ENCODE data around the gene ZNF44.

The ZNF44 gene

GRCh38 chr19:12260861-12261260, 33.8 kb downstream of the ZNF44 start:
- Histone ChIP-seq H3K9me2 (replicated peaks; ENCODE audit: control insufficient read depth, low read length) (no peaks in the 10 kb centered on the region), H3K79me2 (ENCODE audit: control insufficient read depth, low read length) (no peaks in the 10 kb centered on the region), H3K27me3 (ENCODE audit: control insufficient read depth, low read length) (no peaks in the 10 kb centered on the region), H3K4me1 (ENCODE audit: control insufficient read depth, low read length) (no peaks in the 10 kb centered on the region), H3K4me3 (ENCODE audit: low read length) (no peak overlapping the region), H3K36me3 (ENCODE audit: control insufficient read depth, low read length) (no peaks in the 10 kb centered on the region), H3K4me2 (ENCODE audit: low read length) (no peak overlapping the region), H3K9me3 (ENCODE audit: control insufficient read depth, insufficient read depth, low read length) (no peaks in the 10 kb centered on the region; the same call in 1 of the 2 replicates), H3F3A (ENCODE audit: control insufficient read depth, insufficient read depth) (no peaks in the 10 kb centered on the region), H4K20me1 (ENCODE audit: control insufficient read depth, insufficient read depth, low read depth, low read length) (no peaks in the 10 kb centered on the region), H3K27ac (ENCODE audit: low read depth, low read length) (no peak overlapping the region)
- TF ChIP-seq EZH2phosphoT487 (IDR thresholded peaks at IDR 0.05; ENCODE audit: borderline replicate concordance, low read length) (no peak), CTCF (IDR thresholded peaks at IDR 0.05; ENCODE audit: low read depth, low read length, poor library complexity, severe bottlenecking) (no peak)

GRCh38 chr19:12260236-12260635, 34.4 kb downstream of the ZNF44 start:
- H3K9me3 ChIP-seq (ENCODE audit: control insufficient read depth, insufficient read depth, low read length): no peaks in the 10 kb centered on the region
- TF ChIP-seq EZH2phosphoT487 (IDR thresholded peaks at IDR 0.05; ENCODE audit: borderline replicate concordance, low read length) (no peak), CTCF (IDR thresholded peaks at IDR 0.05; ENCODE audit: low read depth, low read length, poor library complexity, severe bottlenecking) (no peak)

GRCh38 chr19:12255372-12255771, 39.3 kb downstream of the ZNF44 start:
- no peaks in the 10 kb centered on the region for H3K79me2 ChIP-seq (ENCODE audit: control insufficient read depth, low read length)
- H3K4me3 ChIP-seq (ENCODE audit: low read length): no peak overlapping the region
- H3F3A ChIP-seq (ENCODE audit: control insufficient read depth, insufficient read depth): no peaks in the 10 kb centered on the region
- H3K36me3 ChIP-seq (ENCODE audit: control insufficient read depth, low read length): no peaks in the 10 kb centered on the region
- 0 out of 2 replicates have a peak, but pooled peaks cover 3% of the 10 kb centered on the region for H3K9me3 ChIP-seq (ENCODE audit: control insufficient read depth, insufficient read depth, low read length)
- H3K9me2 ChIP-seq (replicated peaks; ENCODE audit: control insufficient read depth, low read length): no peaks in the 10 kb centered on the region
- H3K4me1 ChIP-seq (ENCODE audit: control insufficient read depth, low read length): no peaks in the 10 kb centered on the region
- H3K27ac ChIP-seq (ENCODE audit: low read depth, low read length): no peak overlapping the region
- no peak overlapping the region for H3K4me2 ChIP-seq (ENCODE audit: low read length)
- no peaks in the 10 kb centered on the region for H4K20me1 ChIP-seq (ENCODE audit: control insufficient read depth, insufficient read depth, low read depth, low read length)
- H3K27me3 ChIP-seq (ENCODE audit: control insufficient read depth, low read length): no peaks in the 10 kb centered on the region
- TF ChIP-seq CTCF (IDR thresholded peaks at IDR 0.05; ENCODE audit: low read depth, low read length, poor library complexity, severe bottlenecking) (no peak), EZH2phosphoT487 (IDR thresholded peaks at IDR 0.05; ENCODE audit: borderline replicate concordance, low read length) (no peak)

More at GRCh38 chr19:12260236-12260635, 34.4 kb downstream of the ZNF44 start:
- no peaks in the 10 kb centered on the region for H4K20me1 ChIP-seq (ENCODE audit: control insufficient read depth, insufficient read depth, low read depth, low read length)
- H3K4me3 ChIP-seq (ENCODE audit: low read length): no peak overlapping the region
- H3K27me3 ChIP-seq (ENCODE audit: control insufficient read depth, low read length): no peaks in the 10 kb centered on the region
- H3F3A ChIP-seq (ENCODE audit: control insufficient read depth, insufficient read depth): no peaks in the 10 kb centered on the region
- no peaks in the 10 kb centered on the region for H3K79me2 ChIP-seq (ENCODE audit: control insufficient read depth, low read length)
- no peaks in the 10 kb centered on the region for H3K36me3 ChIP-seq (ENCODE audit: control insufficient read depth, low read length)
- H3K4me2 ChIP-seq (ENCODE audit: low read length): no peak overlapping the region
- H3K9me2 ChIP-seq (replicated peaks; ENCODE audit: control insufficient read depth, low read length): no peaks in the 10 kb centered on the region
- no peak overlapping the region for H3K27ac ChIP-seq (ENCODE audit: low read depth, low read length)
- H3K4me1 ChIP-seq (ENCODE audit: control insufficient read depth, low read length): no peaks in the 10 kb centered on the region
